MM.1S (cell line): ENCODE measurements around the gene WDR70.

Source experiments
- EZH2 ChIP-seq: fragments of 300-600 bp; sonication (generic); optimal IDR thresholded peaks from 2 replicates; pipeline ENCODE3; 2017; ENCODE audit warnings: low read depth, mild to moderate bottlenecking, antibody characterized with exemption, low read length, mixed read lengths
- TF ChIP-seq, protein P1 (sequence below): fragments of 300-600 bp; sonication (generic); IDR thresholded peaks from 2 replicates; pipeline ENCODE4 v1.5.1; 2016; ENCODE audit warnings: antibody characterized with exemption, low read length, mixed read lengths

DNA sequence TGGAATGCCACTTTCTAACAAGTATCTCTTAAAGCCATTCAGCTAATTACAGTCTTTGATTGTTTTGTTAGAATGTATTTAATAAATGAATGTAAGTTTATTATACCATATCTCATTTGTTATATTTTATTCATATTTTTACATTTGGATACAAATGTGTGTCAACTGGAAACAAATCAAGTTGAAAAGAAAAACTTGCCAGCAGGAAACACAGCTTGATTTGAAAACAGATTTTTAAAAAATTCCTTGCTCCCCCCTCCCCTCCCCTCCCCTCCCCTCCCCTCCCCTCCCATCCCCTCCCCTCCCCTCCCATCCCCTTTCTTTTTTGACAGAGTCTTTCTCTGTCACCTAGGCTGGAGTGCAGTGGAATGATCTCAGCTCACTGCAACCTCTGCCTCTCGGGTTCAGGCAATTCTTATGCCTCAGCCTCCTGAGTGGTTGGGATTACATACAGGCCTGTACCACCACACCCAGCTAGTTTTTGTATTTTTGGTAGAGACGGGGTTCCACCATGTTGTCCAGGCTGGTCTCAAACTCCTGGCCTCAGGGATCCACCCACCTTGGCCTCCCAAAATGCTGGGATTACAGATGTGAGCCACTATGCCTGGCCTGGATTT is 227.6 kb downstream of the WDR70 start:
- TF ChIP-seq, protein P1, sequence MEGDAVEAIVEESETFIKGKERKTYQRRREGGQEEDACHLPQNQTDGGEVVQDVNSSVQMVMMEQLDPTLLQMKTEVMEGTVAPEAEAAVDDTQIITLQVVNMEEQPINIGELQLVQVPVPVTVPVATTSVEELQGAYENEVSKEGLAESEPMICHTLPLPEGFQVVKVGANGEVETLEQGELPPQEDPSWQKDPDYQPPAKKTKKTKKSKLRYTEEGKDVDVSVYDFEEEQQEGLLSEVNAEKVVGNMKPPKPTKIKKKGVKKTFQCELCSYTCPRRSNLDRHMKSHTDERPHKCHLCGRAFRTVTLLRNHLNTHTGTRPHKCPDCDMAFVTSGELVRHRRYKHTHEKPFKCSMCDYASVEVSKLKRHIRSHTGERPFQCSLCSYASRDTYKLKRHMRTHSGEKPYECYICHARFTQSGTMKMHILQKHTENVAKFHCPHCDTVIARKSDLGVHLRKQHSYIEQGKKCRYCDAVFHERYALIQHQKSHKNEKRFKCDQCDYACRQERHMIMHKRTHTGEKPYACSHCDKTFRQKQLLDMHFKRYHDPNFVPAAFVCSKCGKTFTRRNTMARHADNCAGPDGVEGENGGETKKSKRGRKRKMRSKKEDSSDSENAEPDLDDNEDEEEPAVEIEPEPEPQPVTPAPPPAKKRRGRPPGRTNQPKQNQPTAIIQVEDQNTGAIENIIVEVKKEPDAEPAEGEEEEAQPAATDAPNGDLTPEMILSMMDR: no peak
- TF ChIP-seq EZH2: no peak
